NCI-H2227 (cell line): ENCODE measurements around the gene IER3IP1.
"Not testable (repeated sequence)": the region's sequence is repeated elsewhere in the genome, so short reads cannot be mapped to it uniquely, and the experiment has no call there.

Experiments used
- DNase-seq: peaks from one replicate; lab custom pipeline; 2025; ENCODE audit not compliant: unreplicated experiment; lab: John Stamatoyannopoulos, UW

The IER3IP1 gene

GRCh38 chr18:47163241-47163640 is 12.9 kb downstream of the IER3IP1 start:
- DNase-seq: no peak

- no peak for DNase-seq
Observed at GRCh38 chr18:47160256-47160655, 15.9 kb downstream of the IER3IP1 start.

- DNase-seq: not testable (repeated sequence)
Observed at GRCh38 chr18:47158404-47158803, 17.8 kb downstream of the IER3IP1 start.

GRCh38 chr18:47151439-47151838 is 24.7 kb downstream of the IER3IP1 start:
- no peak for DNase-seq

- peak; percentile 42 for DNase-seq
Observed at GRCh38 chr18:47150824-47151366, 25.3 kb downstream of the IER3IP1 start.

- DNase-seq: peak; percentile 90
Observed at GRCh38 chr18:47150029-47150823, 25.9 kb downstream of the IER3IP1 start, which contains the start of gene HDHD2. HDHD2 (minus strand) TSS chr18:47150500; CDS start chr18:47136439, 14,061 bp downstream.

GRCh38 chr18:47149457-47150028 is 26.6 kb downstream of the IER3IP1 start:
- DNase-seq: peak; percentile 51

GRCh38 chr18:47146206-47146605 is 30.0 kb downstream of the IER3IP1 start:
- no peak for DNase-seq

GRCh38 chr18:47143899-47144485 is 32.2 kb downstream of the IER3IP1 start:
- no peak for DNase-seq

GRCh38 chr18:47143153-47143552 is 33.0 kb downstream of the IER3IP1 start:
- DNase-seq: no peak

GRCh38 chr18:47141289-47141688 is 34.9 kb downstream of the IER3IP1 start:
- no peak for DNase-seq

- DNase-seq: no peak
Observed at GRCh38 chr18:47121146-47121545, 55.0 kb downstream of the IER3IP1 start.

GRCh38 chr18:47120428-47120827 is 55.7 kb downstream of the IER3IP1 start:
- no peak for DNase-seq

GRCh38 chr18:47118981-47119380 is 57.2 kb downstream of the IER3IP1 start:
- DNase-seq: no peak

- no peak for DNase-seq
Observed at GRCh38 chr18:47115205-47115604, 61.0 kb downstream of the IER3IP1 start.

GRCh38 chr18:47113796-47114540 is 62.2 kb downstream of the IER3IP1 start:
- no peak for DNase-seq

- no peak for DNase-seq
Observed at GRCh38 chr18:47110492-47111274, 65.5 kb downstream of the IER3IP1 start.

- no peak for DNase-seq
Observed at GRCh38 chr18:47109720-47110119, 66.4 kb downstream of the IER3IP1 start.

GRCh38 chr18:47108998-47109405 is 67.2 kb downstream of the IER3IP1 start:
- no peak for DNase-seq

- no peak for DNase-seq
Observed at GRCh38 chr18:47108373-47108772, 67.8 kb downstream of the IER3IP1 start.
